BLaER1 treated with 17β-estradiol and CSF1 and Interleukin-3, amounts not matched to agents 10 nM and 100 nM (cell line): ENCODE data around the gene LCN2.
"Not testable (repeated sequence)": the region's sequence is repeated elsewhere in the genome, so short reads cannot be mapped to it uniquely, and the experiment has no call there.

Experiments
- H3K27ac ChIP-seq, 11 experiments: shearing (Covaris generic); formaldehyde crosslinking; 2 replicates each; pipeline ENCODE4 v1.8.1; 2022
- H3K27me3 ChIP-seq, 11 experiments: shearing (Covaris generic); formaldehyde crosslinking; 2 replicates each; pipeline ENCODE4 v1.8.1; 2022
- H3K36me3 ChIP-seq, 11 experiments: shearing (Covaris generic); formaldehyde crosslinking; 2 replicates each; pipeline ENCODE4 v1.8.1; 2022
- H3K4me1 ChIP-seq, 10 experiments: shearing (Covaris generic); formaldehyde crosslinking; 2 replicates each; pipeline ENCODE4 v1.8.1; 2022
- H3K4me2 ChIP-seq, 11 experiments: shearing (Covaris generic); formaldehyde crosslinking; 2 replicates each; pipeline ENCODE4 v1.8.1; 2022
- H3K4me3 ChIP-seq, 10 experiments: shearing (Covaris generic); formaldehyde crosslinking; 2 replicates each; pipeline ENCODE4 v1.8.1; 2022
- H3K9ac ChIP-seq, 11 experiments: shearing (Covaris generic); formaldehyde crosslinking; 2 replicates each; pipeline ENCODE4 v1.8.1; 2022
- H3K9me3 ChIP-seq, 11 experiments: shearing (Covaris generic); formaldehyde crosslinking; replicated peaks in 1 of 11; 2 replicates each; pipeline ENCODE4 v1.8.1; 2022
- H4K20me1 ChIP-seq, 11 experiments: shearing (Covaris generic); formaldehyde crosslinking; 2 replicates each; pipeline ENCODE4 v1.8.1; 2022
- Cebpa-rat ChIP-seq, 11 experiments: shearing (Covaris generic); IDR thresholded peaks; 2 replicates each; pipeline ENCODE4 v1.8.1; 2022

LCN2 gene

GRCh38 chr9:128135561-128135960 is 13.7 kb upstream of the LCN2 start:
- H3K4me1 ChIP-seq, H3K9ac ChIP-seq: not testable (repeated sequence)

GRCh38 chr9:128136816-128137793 is 12.1 kb upstream of the LCN2 start:
- Histone ChIP-seq H3K4me2 (no peak overlapping the region), H3K27me3 (peaks cover 40 to 65% (median 63%) of the 10 kb centered on the region in 11 experiments), H4K20me1 (peaks cover 0 to 6% (median 0%) of the 10 kb centered on the region in 11 experiments; a peak in 1 of 22 replicates), H3K36me3 (no peaks in the 10 kb centered on the region), H3K4me1 (peaks cover 0 to 13% (median 9%) of the 10 kb centered on the region in 10 experiments; a peak in 18 of 20 replicates), H3K4me3 (no peak overlapping the region), H3K9me3 (peaks cover 0 to 6% (median 0%) of the 10 kb centered on the region in 11 experiments; a peak in 1 of 22 replicates), H3K27ac (no peak overlapping the region), H3K9ac (no peak overlapping the region)
- no peak for TF ChIP-seq Cebpa-rat (IDR thresholded peaks at IDR 0.05)

More at GRCh38 chr9:128135561-128135960, 13.7 kb upstream of the LCN2 start:
- Histone ChIP-seq H3K4me2 (peak overlapping the region in 10 of 11 experiments; percentile 0 to 58 (median 43); a peak in 13 of 22 replicates), H3K27me3 (peaks cover 48 to 80% (median 75%) of the 10 kb centered on the region in 11 experiments)
- H3K36me3 ChIP-seq, H3K27ac ChIP-seq, H4K20me1 ChIP-seq, H3K4me3 ChIP-seq, H3K9me3 ChIP-seq: not testable (repeated sequence)

GRCh38 chr9:128138001-128138400 is 11.3 kb upstream of the LCN2 start:
- peaks cover 32 to 56% (median 54%) of the 10 kb centered on the region in 11 experiments for H3K27me3 ChIP-seq
- peaks cover 0 to 18% (median 14%) of the 10 kb centered on the region in 10 experiments; a peak in 18 of 20 replicates for H3K4me1 ChIP-seq
- H3K9ac ChIP-seq, result no peak overlapping the region
- no peak for TF ChIP-seq Cebpa-rat (IDR thresholded peaks at IDR 0.05)
- H3K27ac ChIP-seq, result no peak overlapping the region
- no peaks in the 10 kb centered on the region for H3K36me3 ChIP-seq
- peaks cover 0 to 6% (median 0%) of the 10 kb centered on the region in 11 experiments; a peak in 1 of 22 replicates for H3K9me3 ChIP-seq
- H4K20me1 ChIP-seq, result peaks cover 0 to 6% (median 0%) of the 10 kb centered on the region in 11 experiments; a peak in 1 of 22 replicates
- H3K4me3 ChIP-seq, result no peak overlapping the region
- H3K4me2 ChIP-seq, result no peak overlapping the region

GRCh38 chr9:128139621-128140020 is 9.6 kb upstream of the LCN2 start:
- Histone ChIP-seq H3K27me3 (peaks cover 21 to 40% (median 38%) of the 10 kb centered on the region in 11 experiments), H3K36me3 (no peaks in the 10 kb centered on the region), H3K4me3 (no peak overlapping the region), H4K20me1 (peaks cover 0 to 6% (median 0%) of the 10 kb centered on the region in 11 experiments; a peak in 1 of 22 replicates), H3K4me1 (peaks cover 7 to 27% (median 14%) of the 10 kb centered on the region in 10 experiments; a peak in 19 of 20 replicates), H3K9ac (no peak overlapping the region), H3K9me3 (no peaks in the 10 kb centered on the region), H3K4me2 (no peak overlapping the region), H3K27ac (no peak overlapping the region)
- TF ChIP-seq Cebpa-rat (IDR thresholded peaks at IDR 0.05), result no peak

GRCh38 chr9:128141604-128142003 is 7.6 kb upstream of the LCN2 start:
- Histone ChIP-seq H3K4me2 (peak overlapping the region in 3 of 11 experiments; percentile 35 to 45 (median 36); a peak in 2 of 22 replicates), H3K27ac (no peak overlapping the region), H3K4me1 (peaks cover 7 to 27% (median 19%) of the 10 kb centered on the region in 10 experiments; a peak in 18 of 20 replicates), H3K9me3 (no peaks in the 10 kb centered on the region), H3K36me3 (no peaks in the 10 kb centered on the region), H3K4me3 (no peak overlapping the region), H4K20me1 (0 out of 22 replicates have a peak, but pooled peaks cover 0 to 4% (median 0%) of the 10 kb centered on the region in 11 experiments), H3K27me3 (peaks cover 5 to 20% (median 18%) of the 10 kb centered on the region in 11 experiments; a peak in 21 of 22 replicates), H3K9ac (no peak overlapping the region)
- no peak for TF ChIP-seq Cebpa-rat (IDR thresholded peaks at IDR 0.05)

- no peak overlapping the region for H3K4me3 ChIP-seq
- peaks cover 5 to 15% (median 14%) of the 10 kb centered on the region in 11 experiments; a peak in 21 of 22 replicates for H3K27me3 ChIP-seq
- no peak overlapping the region for H3K9ac ChIP-seq
- TF ChIP-seq Cebpa-rat (IDR thresholded peaks at IDR 0.05), result no peak
- H3K4me1 ChIP-seq, result peaks cover 7 to 27% (median 19%) of the 10 kb centered on the region in 10 experiments; a peak in 18 of 20 replicates
- H3K27ac ChIP-seq, result no peak overlapping the region
- no peaks in the 10 kb centered on the region for H3K36me3 ChIP-seq
- H3K4me2 ChIP-seq, result peak overlapping the region in 5 of 11 experiments; percentile 12 to 45 (median 35); a peak in 9 of 22 replicates
- H3K9me3 ChIP-seq, result no peaks in the 10 kb centered on the region
- H4K20me1 ChIP-seq, result 0 out of 22 replicates have a peak, but pooled peaks cover 0 to 4% (median 0%) of the 10 kb centered on the region in 11 experiments
Observed at GRCh38 chr9:128142061-128142460, 7.2 kb upstream of the LCN2 start.

- Histone ChIP-seq H3K36me3 (no peaks in the 10 kb centered on the region), H3K27me3 (peaks cover 0 to 10% (median 8%) of the 10 kb centered on the region in 11 experiments; a peak in 19 of 22 replicates), H4K20me1 (0 out of 22 replicates have a peak, but pooled peaks cover 0 to under 1% (median 0%) of the 10 kb centered on the region in 11 experiments), H3K4me3 (no peak overlapping the region), H3K9me3 (no peaks in the 10 kb centered on the region), H3K9ac (no peak overlapping the region), H3K4me1 (peaks cover 7 to 28% (median 19%) of the 10 kb centered on the region in 10 experiments; a peak in 18 of 20 replicates), H3K4me2 (peak overlapping the region in 4 of 11 experiments; percentile 12 to 45 (median 33); a peak in 9 of 22 replicates), H3K27ac (no peak overlapping the region)
- no peak for TF ChIP-seq Cebpa-rat (IDR thresholded peaks at IDR 0.05)
Observed at GRCh38 chr9:128142596-128142995, 6.7 kb upstream of the LCN2 start.

- Histone ChIP-seq H4K20me1 (no peaks in the 10 kb centered on the region), H3K9ac (no peak overlapping the region)
Observed at GRCh38 chr9:128143525-128144238, 5.6 kb upstream of the LCN2 start.

More at GRCh38 chr9:128143525-128144238, 5.6 kb upstream of the LCN2 start:
- TF ChIP-seq Cebpa-rat (IDR thresholded peaks at IDR 0.05), result no peak
- Histone ChIP-seq H3K4me2 (peak overlapping the region in 2 of 11 experiments; percentile 6 to 13; a peak in 2 of 22 replicates), H3K4me1 (peaks cover 7 to 28% (median 19%) of the 10 kb centered on the region in 10 experiments; a peak in 18 of 20 replicates), H3K9me3 (no peaks in the 10 kb centered on the region), H3K4me3 (no peak overlapping the region), H3K27me3 (no peaks in the 10 kb centered on the region), H3K36me3 (no peaks in the 10 kb centered on the region), H3K27ac (no peak overlapping the region)
